Activated CD4-positive, alpha-beta T cell treated with anti-CD3 and anti-CD28 coated beads, Interleukin-2, amount 10 ng/mL, durations not matched to agents 24 days and 14 days (primary cell): ENCODE data around the gene PCNT. TPM values are rescaled to one million over a fixed set of nuclear protein-coding genes. Genes with fewer than 3 reads are reported as not detected.

Experiments used
- DNase-seq: peaks from one replicate; pipeline ENCODE4 v3.0.0; 2022
- H3K27ac Mint-ChIP-seq: one replicate; pipeline ENCODE4 v1.8.0; 2022; ENCODE audit warnings: mild to moderate bottlenecking, mixed read lengths
- H3K27me3 Mint-ChIP-seq: one replicate; pipeline ENCODE4 v1.8.0; 2022; ENCODE audit warnings: mixed read lengths
- H3K36me3 Mint-ChIP-seq: one replicate; pipeline ENCODE4 v1.8.0; 2022; ENCODE audit warnings: low read depth, mild to moderate bottlenecking, mixed read lengths
- H3K4me1 Mint-ChIP-seq: one replicate; pipeline ENCODE4 v1.8.0; 2021; ENCODE audit warnings: mixed read lengths
- H3K4me3 Mint-ChIP-seq: one replicate; pipeline ENCODE4 v1.8.0; 2022; ENCODE audit warnings: mild to moderate bottlenecking, moderate library complexity, mixed read lengths
- H3K9me3 Mint-ChIP-seq: one replicate; pipeline ENCODE4 v1.8.0; 2021; ENCODE audit warnings: mixed read lengths
- intact Hi-C: fragments of 100-400 bp; cut with micrococcal nuclease; formaldehyde crosslinking; loops from one replicate; pipeline ENCODE4 v1.15.1; 2023
- total RNA-seq: library from RNA; stranded (reverse); gene quantifications from 2 replicates; pipeline ENCODE4 v1.2.3, GENCODE V29; 2022

Gene PCNT
- total RNA-seq, 1 donor from 2014 or later, result 52.0 TPM

DNA sequence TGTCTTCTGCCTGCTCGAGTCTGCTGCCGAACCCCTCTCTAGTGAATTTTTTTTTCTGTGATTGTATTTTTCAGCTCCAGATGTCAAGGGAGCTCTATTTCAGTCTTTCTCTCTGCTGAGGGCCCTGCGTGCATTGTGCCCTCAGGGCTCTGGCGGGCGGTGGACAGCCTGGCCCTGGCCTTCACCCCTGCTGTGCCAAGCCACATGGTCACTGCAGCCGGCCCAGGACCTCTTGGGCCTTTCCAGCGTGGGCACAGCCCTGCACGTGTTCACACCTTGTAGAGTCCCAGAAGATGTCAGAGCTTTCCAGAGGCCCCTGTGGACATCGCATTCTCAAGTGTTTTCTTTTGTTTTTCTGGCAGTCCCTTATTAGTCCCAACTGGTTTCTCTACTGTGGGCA lies 55.7 kb downstream of the PCNT start:
- DNase-seq, result no peak
- Mint-ChIP-seq H3K4me3 (no peak overlapping the region), H3K9me3 (peaks cover 24% of the 10 kb centered on the region), H3K4me1 (no peaks in the 10 kb centered on the region), H3K27ac (no peak overlapping the region), H3K36me3 (peaks cover 61% of the 10 kb centered on the region), H3K27me3 (no peaks in the 10 kb centered on the region)
- intact Hi-C loops, result no loop called here

DNA sequence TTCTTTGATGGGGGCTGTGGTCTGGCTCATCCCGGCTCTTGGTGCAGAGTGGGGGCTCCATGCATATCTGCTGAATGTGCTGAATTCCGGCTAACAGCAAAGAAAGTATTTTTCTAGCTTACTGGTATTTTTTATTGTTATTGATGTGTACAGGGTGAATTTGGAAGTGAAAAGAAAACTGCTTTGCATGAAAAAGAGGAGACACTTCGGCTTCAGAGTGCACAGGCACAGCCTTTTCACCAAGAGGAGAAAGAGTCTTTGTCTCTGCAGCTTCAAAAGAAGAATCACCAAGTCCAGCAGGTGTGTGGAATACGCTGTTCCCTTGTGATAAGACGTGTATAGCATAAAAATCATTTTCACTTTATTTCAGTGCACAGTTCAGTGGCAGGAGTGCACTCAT lies 57.6 kb downstream of the PCNT start:
- H3K4me1 Mint-ChIP-seq, result peaks cover 2% of the 10 kb centered on the region
- no peak overlapping the region for H3K4me3 Mint-ChIP-seq
- intact Hi-C loops, result no loop called here
- peaks cover 74% of the 10 kb centered on the region for H3K36me3 Mint-ChIP-seq
- no peak for DNase-seq
- peaks cover 24% of the 10 kb centered on the region for H3K9me3 Mint-ChIP-seq
- no peak overlapping the region for H3K27ac Mint-ChIP-seq
- no peaks in the 10 kb centered on the region for H3K27me3 Mint-ChIP-seq

DNA sequence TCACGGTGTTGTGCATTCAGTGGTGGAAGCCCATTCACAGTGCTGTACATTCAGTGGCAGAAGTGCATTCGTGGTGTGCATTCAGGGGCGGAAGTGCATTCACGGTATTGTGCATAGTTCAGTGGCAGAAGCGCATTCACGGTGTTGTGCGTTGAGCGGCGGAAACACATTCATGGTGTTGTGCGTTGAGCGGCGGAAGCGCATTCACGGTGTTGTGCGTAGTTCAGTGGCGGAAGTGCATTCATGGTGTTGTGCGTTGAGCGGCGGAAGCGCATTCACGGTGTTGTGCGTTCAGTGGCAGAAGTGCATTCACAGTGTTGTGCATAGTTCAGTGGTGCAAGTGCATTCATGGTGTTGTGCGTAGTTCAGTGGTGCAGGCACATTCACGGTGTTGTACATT lies 60.6 kb downstream of the PCNT start:
- no peaks in the 10 kb centered on the region for H3K27me3 Mint-ChIP-seq
- peaks cover 2% of the 10 kb centered on the region for H3K4me1 Mint-ChIP-seq
- H3K4me3 Mint-ChIP-seq, result no peak overlapping the region
- H3K9me3 Mint-ChIP-seq, result peaks cover 24% of the 10 kb centered on the region
- peaks cover 58% of the 10 kb centered on the region for H3K36me3 Mint-ChIP-seq
- no peak overlapping the region for H3K27ac Mint-ChIP-seq
- no peak for DNase-seq
- intact Hi-C loops, result no loop called here

DNA sequence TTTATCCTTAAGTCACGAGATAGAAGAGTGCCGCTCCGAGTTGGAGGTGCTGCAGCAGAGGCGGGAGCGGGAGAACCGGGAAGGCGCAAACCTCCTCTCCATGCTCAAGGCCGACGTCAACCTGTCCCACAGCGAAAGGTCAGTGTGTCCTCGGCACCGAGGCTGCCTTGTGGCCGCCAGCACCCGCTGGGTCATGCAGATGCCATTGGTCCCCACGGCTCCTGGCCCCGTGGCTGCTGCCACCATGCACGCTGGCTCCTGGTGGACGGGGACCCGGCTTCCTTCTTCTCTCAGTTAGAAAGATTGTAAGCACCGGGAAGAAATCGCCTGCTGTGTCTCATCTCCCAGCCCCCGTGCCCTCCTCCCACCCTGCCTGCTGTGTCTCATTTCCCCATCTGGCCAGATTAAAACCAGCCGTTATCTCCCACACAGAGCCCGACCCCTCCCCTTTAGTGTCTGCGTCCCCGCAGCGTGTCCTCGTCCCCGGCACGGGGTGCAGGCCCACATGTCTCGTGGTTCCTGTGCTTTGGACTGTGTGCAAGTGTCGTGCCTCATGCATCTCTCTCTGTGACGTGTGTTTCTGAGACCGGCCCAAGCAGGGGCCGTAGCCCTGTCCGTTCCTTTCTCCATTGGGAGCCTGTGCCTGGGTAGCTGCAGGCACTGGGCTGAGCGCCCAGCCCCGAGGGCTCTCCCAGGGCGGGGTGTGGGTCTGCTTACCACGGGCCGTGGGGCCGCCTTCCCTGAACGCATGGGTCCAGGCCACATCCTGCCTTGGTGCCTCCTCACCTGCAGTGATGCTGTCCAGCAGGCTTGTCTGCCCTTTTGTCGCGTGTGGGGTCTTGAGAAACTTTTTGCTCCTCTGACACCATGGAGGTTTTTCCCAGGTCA lies 62.1 kb downstream of the PCNT start:
- Mint-ChIP-seq H3K4me3 (no peak overlapping the region), H3K27ac (no peak overlapping the region), H3K27me3 (no peaks in the 10 kb centered on the region), H3K36me3 (peaks cover 52% of the 10 kb centered on the region), H3K4me1 (peaks cover 2% of the 10 kb centered on the region), H3K9me3 (peaks cover 24% of the 10 kb centered on the region)
- intact Hi-C loops, result no loop called here
- DNase-seq, result no peak

DNA sequence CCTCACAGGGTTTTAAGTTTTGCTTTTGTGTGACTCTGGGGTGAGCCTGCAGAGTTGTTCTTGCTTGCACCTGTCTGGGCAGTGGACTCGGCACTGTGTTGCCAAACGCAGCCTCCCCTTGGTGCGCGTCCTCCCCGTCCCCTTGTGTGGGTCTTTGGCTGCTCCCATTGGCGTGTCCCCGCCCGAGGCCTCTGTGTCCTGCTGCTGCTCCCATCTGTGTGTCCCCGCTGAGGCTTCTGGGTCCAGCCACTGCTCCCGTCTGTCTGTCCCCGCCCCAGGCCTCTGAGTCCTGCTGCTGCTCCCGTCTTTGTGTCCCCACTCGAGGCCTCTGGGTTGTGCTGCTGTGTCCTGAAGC lies 62.8 kb downstream of the PCNT start:
- H3K36me3 Mint-ChIP-seq, result peaks cover 47% of the 10 kb centered on the region
- H3K27ac Mint-ChIP-seq, result no peak overlapping the region
- DNase-seq, result no peak
- no peak overlapping the region for H3K4me3 Mint-ChIP-seq
- intact Hi-C loops, result no loop called here
- peaks cover 2% of the 10 kb centered on the region for H3K4me1 Mint-ChIP-seq
- H3K27me3 Mint-ChIP-seq, result no peaks in the 10 kb centered on the region
- peaks cover 22% of the 10 kb centered on the region for H3K9me3 Mint-ChIP-seq

DNA sequence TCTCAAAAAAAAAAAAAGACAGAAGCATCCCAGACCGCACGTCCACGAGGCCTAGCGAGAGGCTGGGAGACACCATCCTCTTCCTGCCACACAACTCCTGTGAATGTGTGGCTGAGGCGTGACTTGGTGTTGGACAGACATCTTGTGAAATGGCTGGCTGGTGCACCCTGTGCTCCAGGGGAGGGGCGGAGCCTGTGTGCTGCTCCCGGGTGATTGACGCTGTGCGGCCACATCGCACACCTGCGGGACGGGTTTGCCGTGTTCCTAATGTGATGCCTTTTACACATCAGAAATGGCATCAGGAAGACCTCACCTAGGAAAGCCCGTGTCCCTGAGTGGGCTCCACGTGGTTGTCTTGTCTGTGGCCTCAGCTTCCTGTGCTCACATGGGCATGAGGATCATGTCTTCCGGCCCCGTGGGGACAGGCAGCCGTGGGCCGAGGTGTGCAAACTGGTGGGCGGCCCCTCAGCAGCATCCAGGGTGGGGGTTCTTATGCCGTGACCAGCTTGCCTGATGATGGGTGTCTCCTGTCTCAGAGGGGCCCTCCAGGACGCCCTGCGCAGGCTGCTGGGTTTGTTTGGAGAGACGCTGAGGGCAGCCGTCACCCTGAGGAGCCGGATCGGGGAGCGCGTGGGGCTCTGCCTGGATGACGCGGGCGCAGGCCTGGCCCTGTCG lies 64.4 kb downstream of the PCNT start:
- H3K27me3 Mint-ChIP-seq, result no peaks in the 10 kb centered on the region

DNA sequence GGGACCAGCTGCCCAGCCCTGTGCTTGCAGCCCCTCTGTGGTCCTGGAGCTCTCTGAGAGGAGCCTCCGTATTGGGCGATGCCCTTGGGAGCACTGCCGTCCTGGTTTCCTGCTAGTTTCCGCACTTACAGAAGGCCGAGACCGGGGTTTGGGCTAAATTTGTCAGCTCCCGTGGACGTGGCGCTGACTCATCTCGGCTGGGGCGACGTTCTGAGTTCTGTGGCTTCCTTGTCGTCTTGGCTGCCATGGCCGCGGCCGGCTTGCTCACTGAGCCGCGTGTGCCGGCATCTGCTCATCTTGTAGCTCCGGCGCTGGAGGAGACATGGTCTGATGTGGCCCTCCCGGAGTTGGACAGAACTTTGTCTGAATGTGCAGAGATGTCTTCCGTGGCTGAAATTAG lies 64.9 kb downstream of the PCNT start:
- DNase-seq, result no peak
- no peak overlapping the region for H3K4me3 Mint-ChIP-seq
- intact Hi-C loops, result no loop called here
- no peak overlapping the region for H3K27ac Mint-ChIP-seq
- H3K4me1 Mint-ChIP-seq, result peaks cover 2% of the 10 kb centered on the region
- H3K36me3 Mint-ChIP-seq, result peaks cover 34% of the 10 kb centered on the region
- H3K27me3 Mint-ChIP-seq, result no peaks in the 10 kb centered on the region
- peaks cover 7% of the 10 kb centered on the region for H3K9me3 Mint-ChIP-seq

More for the DNA sequence above, 64.4 kb downstream of the PCNT start:
- Mint-ChIP-seq H3K4me1 (peaks cover 2% of the 10 kb centered on the region), H3K36me3 (peaks cover 39% of the 10 kb centered on the region), H3K27ac (no peak overlapping the region), H3K9me3 (peaks cover 7% of the 10 kb centered on the region), H3K4me3 (no peak overlapping the region)
- intact Hi-C loops, result no loop called here
- no peak for DNase-seq

DNA sequence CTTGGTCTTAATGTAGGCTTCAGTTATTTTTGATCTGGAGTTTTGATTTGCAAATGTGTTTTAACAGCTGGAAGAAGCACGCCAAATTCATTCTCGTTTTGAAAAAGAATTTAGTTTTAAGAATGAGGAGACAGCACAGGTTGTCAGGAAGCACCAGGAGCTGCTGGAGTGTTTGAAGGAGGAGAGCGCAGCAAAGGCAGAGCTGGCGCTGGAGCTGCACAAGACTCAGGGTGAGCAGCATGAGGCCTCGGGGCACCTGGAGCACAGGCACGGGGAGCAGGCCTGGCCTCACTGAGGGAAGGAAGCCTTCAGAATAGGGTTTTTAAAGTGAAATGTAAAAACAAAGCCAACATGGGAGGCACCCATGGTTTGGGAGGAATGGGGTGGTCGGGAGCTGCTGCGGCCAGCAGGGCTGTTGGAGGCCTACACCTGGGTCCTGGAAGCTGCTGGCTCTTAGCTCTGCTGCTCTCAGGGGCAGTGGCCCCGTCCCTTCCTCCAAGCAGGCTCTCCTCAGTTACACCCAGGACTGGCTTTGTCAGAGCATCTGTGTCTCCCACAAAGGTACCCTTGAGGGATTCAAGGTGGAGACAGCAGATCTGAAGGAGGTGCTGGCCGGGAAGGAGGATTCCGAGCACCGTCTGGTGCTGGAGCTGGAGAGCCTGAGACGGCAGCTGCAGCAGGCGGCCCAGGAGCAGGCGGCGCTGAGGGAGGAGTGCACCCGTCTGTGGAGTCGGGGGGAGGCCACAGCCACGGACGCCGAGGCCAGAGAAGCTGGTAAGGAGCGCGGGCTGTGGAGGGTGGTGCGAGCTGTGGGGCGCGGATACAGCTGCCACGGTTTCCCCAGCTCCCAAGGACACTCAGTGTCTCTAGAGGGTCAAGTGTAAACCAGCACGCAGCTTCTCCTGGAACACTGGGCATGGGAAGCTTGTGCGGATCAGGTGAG lies 66.9 kb downstream of the PCNT start:
- Mint-ChIP-seq H3K4me1 (peaks cover 2% of the 10 kb centered on the region), H3K4me3 (no peak overlapping the region), H3K27ac (no peak overlapping the region), H3K9me3 (no peaks in the 10 kb centered on the region), H3K27me3 (no peaks in the 10 kb centered on the region), H3K36me3 (peaks cover 20% of the 10 kb centered on the region)
- intact Hi-C loops, result no loop called here
- DNase-seq, result no peak

DNA sequence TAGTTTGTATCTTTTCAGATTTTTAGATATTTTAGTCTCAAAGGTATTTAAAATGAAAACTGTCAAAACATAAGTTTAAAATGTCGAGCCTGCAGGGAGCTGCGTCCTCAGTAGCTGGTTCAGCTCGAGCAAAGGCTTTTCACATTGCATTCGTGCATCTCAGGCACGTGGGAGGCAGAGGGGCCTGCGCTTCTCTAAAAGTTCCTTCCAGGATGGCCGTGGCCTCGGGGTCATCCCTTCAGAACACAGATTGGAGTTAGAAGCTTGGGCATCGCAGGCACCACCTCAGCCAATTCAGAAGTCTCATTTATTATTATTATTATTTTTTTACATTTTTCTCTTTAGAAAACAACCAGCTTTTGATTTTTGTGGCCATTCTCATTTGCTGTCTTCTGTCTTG lies 67.8 kb downstream of the PCNT start:
- Mint-ChIP-seq H3K36me3 (peaks cover 15% of the 10 kb centered on the region), H3K4me1 (no peaks in the 10 kb centered on the region), H3K4me3 (no peak overlapping the region), H3K27me3 (no peaks in the 10 kb centered on the region), H3K27ac (no peak overlapping the region), H3K9me3 (no peaks in the 10 kb centered on the region)
- intact Hi-C loops, result no loop called here
- DNase-seq, result no peak

DNA sequence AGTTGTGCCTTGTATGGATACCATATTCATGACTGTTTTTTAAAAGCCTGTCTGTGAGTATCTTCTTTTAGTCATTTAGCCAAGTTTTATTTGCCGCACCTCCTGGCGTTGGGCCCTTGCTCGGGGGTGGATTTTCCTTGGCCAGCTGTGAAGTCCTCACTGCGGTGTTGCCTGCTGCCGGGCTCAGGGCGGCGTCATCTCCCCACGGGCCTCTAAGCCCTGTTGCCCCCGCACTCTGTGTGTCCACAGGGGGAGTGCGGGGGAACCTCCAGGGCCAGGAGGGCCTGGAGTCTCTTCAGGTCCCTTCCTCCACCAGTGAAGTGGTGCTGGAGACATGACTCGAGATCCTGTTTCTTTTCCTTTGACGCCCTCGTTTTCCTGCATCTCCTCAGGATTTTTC lies 69.0 kb downstream of the PCNT start:
- Mint-ChIP-seq H3K27me3 (no peaks in the 10 kb centered on the region), H3K27ac (no peak overlapping the region), H3K9me3 (no peaks in the 10 kb centered on the region), H3K4me3 (no peak overlapping the region), H3K36me3 (peaks cover 19% of the 10 kb centered on the region), H3K4me1 (no peaks in the 10 kb centered on the region)
- DNase-seq, result no peak
- intact Hi-C loops, result no loop called here

DNA sequence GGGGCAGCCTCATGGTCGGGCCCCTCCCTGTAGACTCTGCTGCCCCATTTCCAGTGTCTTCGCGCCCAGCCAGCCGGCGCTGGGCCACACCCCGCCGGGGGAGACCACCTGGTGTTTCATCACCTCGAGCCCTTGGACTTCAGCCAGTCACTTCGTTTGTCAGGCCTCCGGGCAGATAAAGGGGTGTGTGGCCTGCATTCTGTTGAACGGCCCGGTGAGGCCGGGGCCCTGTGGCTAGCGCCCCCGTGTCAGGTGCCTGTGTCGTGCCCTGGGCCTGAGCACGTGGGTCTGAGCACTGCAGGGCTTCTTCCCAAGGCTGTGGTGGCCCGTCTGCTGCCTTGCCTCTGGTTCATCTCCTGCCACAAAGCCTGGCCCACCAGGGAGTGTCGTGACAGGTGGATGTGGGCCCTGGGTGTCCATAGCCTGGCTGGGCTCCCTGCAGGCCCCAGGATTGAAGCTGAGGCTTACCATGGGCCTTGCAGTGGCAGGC lies 69.5 kb downstream of the PCNT start:
- H3K4me1 Mint-ChIP-seq, result no peaks in the 10 kb centered on the region
- intact Hi-C loops, result no loop called here
- no peak overlapping the region for H3K4me3 Mint-ChIP-seq
- no peaks in the 10 kb centered on the region for H3K27me3 Mint-ChIP-seq
- H3K27ac Mint-ChIP-seq, result no peak overlapping the region
- peaks cover 22% of the 10 kb centered on the region for H3K36me3 Mint-ChIP-seq
- DNase-seq, result no peak
- H3K9me3 Mint-ChIP-seq, result no peaks in the 10 kb centered on the region

DNA sequence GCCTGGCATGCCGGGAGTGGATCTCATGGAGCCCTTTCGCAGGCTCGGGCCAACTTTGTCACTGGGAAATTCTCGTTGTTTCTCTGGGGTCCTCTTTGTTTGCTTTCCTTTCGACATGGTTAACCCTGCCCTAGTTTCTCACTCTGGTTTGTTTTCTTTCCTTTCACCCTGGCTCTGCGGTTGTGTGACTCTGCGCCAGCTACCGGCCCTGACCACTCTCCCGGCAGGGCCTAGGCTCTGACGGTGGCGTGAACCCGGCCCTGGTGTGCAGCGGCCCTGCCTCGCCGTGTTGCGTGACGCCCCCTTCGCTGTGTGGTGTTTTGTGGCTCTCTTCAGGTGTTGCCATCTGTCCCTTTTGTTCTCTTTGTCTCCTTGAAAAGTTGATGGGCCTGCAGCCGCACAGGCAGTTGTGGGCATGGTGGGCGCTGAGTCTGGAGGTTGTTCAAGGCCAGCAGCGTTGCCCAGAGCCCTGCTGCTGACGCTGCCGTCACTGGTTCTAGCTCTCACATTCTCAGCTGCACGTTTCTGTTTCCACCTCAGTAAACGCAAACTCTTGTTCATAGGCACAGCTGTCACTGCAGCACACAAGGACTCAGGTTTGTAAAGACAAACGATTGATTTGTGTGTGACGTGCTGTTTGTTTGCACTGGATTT lies 70.1 kb downstream of the PCNT start:
- no peaks in the 10 kb centered on the region for H3K9me3 Mint-ChIP-seq
- peaks cover 22% of the 10 kb centered on the region for H3K36me3 Mint-ChIP-seq
- no peaks in the 10 kb centered on the region for H3K27me3 Mint-ChIP-seq
- no peak for DNase-seq
- intact Hi-C loops, result no loop called here
- H3K27ac Mint-ChIP-seq, result no peak overlapping the region
- H3K4me1 Mint-ChIP-seq, result no peaks in the 10 kb centered on the region
- H3K4me3 Mint-ChIP-seq, result no peak overlapping the region

DNA sequence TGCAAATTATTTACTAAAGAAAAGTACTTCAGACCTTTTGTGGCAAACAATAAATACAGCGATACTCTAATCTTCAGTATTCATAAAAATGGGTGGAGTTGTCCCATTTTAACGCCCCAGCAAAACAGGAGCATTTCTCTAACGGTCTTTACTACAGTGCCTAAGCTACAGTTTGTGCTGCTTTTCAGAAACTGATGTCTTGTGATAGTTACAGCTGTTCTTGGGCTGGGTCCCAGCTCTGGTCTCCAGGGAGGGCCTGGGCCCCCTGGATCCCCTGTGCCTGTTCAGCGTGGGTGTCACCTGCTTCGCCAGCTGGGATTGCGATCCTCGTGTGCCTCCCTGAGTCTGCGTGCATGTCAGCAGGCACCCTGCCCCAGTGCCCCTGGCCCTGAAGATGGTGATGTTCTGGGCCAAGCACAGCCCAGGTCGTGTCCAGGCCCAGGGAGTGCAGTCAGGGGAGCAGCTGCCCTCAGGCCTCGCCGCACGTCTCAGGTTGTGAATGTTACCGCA lies 70.7 kb downstream of the PCNT start:
- Mint-ChIP-seq H3K9me3 (no peaks in the 10 kb centered on the region), H3K36me3 (peaks cover 25% of the 10 kb centered on the region), H3K4me3 (no peak overlapping the region), H3K27me3 (no peaks in the 10 kb centered on the region), H3K27ac (no peak overlapping the region), H3K4me1 (no peaks in the 10 kb centered on the region)
- DNase-seq, result no peak
- intact Hi-C loops, result no loop called here
